Daoy (cell line): ENCODE results near the gene NHSL1. TPM values are rescaled to one million over a fixed set of nuclear protein-coding genes. Genes with fewer than 3 reads are reported as not detected.

Source experiments
- DNase-seq: peaks from one replicate; pipeline ENCODE4 v3.0.0-alpha.2; 2015; ENCODE audit warnings: low read depth
- total RNA-seq: library from RNA; depleted of rRNA; stranded (reverse); fragments of >200 nt; shearing (Covaris generic); gene quantifications from 2 replicates; pipeline ENCODE4 v1.2.3, GENCODE V29; 2014

The NHSL1 gene
- total RNA-seq, 1 experiment from 2014 or later, result 4.2 TPM

DNA sequence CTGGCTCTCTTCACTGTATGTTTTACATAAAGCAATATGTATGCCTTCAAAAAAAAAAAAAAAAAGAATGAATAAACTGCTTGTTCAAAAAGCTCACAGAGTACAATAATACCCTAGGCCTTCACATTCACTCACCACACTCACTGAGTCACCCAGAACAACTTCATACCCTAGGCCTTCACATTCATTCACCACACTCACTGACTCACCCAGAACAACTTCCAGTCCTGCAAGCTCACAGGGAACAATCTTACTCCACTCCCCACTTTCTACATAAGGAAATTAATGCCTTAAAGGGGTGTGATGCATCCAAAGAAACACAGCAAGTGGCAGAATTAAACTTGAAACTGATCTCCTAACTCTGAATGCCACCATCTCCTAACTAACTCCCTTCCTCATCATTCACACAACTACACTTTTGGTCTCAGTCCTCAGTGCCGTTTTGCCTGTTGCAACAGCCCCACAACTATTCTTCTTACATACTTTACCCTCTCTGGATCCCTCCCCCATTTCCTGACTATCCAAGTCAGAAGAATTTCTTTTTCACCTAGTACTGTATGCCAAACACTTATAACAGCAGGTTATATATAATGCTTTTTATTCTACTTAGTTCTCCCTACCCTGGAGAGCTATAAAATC lies 34.2 kb downstream of the NHSL1 start:
- peak; percentile 91 for DNase-seq

DNA sequence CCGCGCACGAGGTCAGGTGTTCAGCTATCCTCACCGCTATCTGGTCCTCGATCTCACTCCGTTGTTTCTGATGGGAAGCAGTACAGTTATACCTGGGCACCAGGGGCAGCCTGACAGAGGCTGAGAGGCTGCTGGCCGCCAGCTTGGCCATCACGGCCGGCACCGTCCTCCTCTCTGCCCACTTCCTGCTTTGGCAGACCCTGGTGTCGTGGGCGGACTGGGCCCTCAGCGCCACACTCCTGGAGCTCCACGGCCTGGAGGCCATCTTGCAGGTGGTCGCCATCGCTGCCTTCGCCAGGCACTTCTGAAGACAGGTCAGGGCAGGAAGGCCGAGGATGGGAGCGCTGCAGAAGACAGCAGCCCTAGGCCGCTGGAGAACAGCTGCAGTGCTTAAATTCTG lies 35.2 kb downstream of the NHSL1 start:
- no peak for DNase-seq

DNA sequence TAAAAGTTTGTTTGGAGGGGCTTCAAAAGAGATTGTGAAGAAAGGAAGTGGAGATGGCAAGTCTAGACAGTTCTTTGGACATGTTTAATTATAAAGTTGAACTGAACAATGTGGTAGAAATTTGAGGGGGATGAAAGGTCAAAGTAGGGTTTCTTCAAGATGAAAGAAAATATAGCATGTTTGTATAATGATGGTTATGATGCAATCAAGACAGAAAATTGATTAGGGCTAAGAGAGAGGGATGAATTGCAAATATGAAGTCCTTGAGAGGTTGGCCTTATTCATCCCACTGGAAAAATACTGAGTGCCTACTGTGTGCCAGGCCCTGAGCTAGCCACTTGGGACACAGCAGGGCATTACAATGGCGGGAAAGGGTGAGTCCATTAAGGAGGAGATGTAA lies 37.6 kb downstream of the NHSL1 start:
- DNase-seq, result no peak

DNA sequence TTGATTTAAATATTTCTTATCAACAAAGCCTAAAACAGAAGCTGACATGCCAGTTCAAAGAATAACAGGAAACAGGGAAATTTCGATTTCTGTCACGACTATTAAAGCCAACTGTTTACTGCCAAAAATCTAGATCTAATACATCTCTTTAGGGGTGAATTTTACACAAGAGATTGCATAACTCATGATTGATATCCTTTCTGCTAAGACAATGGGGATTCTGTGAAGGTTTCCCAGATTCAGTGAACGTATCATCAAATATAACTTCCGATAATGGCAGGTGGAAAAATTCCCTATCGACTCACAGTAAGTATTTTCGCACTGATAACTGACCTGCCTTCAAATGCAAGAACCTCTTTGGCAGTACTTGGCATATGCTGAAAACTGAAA lies 42.9 kb downstream of the NHSL1 start:
- DNase-seq, result no peak

DNA sequence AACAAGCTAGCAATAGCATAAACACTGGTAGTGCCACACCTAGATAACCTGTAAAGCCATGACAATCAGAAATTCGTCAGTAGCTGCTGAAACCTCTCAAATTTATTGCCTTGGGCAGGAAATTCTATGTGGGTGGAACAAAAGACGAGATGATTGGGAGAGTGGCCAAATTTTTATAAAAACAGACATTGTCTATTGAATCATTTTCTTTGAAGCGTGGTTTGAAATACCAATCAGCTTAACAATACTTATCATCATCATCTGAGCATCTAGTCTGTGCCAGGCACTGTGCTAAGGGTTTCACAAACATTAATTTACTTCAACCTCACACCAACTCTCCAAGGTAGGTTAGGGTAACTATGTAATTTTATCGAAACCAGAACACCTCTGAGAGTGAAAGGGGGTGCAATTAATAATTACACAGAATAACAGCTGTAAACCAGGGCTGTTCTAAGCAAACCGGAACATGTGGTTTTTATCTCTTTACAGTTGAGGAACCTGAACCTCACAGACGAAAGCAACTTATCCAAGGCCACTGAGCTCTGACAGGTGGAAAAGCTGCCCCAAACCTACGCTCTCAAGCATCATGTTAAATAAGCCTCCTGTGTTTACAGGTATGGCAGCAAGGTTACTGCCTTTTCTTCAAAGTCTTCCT lies 43.4 kb downstream of the NHSL1 start:
- no peak for DNase-seq

DNA sequence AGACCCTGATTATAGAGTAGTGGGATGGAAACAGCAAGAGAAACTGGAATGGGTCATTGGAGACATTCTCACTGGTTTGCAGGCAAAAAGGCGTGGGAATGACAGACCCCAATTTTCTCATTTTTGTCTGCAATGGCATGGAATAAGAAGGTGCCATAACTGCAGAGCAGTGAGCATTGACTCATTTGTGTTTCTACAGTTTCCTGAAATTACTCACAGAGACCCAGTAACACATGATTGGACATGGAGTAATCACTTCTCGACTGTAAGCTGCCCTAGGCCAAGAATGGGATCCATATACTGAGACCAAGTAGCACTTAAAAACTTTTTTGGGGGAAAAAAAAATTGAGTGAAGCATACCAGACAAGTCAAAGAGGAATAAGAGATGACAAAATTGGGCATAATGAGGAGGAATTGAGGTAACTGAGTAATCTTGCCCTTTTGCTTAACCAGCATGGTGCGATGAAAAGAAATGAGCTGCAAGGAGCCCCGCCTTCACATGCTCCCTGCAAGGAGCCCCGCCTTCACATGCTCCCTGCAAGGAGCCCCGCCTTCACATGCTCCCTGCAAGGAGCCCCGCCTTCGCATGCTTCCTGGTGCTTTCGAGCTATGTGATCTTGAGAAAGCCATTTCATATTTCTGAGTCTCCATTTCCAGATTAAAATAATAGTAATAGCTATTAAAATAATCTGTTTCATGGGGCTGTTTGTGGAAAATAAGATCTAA lies 44.1 kb downstream of the NHSL1 start:
- DNase-seq, result no peak

DNA sequence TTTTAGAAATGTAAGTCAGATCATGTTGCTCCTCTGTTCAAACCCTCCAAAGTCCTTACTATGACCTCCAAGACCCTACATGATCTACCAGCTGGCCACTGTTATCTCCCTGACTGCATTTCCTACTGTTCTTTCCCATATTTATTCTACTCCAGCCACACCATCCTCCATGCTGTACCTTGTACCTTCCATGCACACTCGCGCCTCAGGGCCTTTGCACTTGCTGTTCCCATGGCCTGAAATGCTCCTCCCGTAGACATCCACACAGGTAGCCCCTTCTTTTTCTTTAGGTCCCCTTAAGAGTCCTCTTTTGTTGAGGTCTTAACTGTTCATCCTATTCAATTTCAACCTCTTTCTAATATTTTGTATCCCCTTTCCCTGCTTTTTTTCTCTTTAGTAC lies 48.3 kb downstream of the NHSL1 start:
- DNase-seq, result no peak

DNA sequence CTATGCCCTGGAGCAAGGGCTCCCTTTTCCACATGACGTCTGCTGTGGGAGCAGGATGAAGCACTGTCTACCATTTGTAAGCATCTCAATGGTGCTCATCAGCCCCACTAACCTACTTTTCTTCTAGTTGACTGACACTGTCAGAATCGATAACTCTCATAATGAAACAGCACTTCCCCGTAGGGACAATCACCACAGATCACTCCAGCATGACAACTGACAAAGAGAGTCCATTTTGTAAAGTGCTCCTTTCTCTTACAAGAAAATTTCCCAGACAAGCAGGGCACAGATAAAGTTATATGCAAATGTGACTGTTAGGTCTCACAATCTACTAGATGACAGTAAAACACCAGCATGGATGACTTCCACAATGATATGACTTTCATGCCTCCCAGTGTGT lies 48.8 kb downstream of the NHSL1 start:
- no peak for DNase-seq

DNA sequence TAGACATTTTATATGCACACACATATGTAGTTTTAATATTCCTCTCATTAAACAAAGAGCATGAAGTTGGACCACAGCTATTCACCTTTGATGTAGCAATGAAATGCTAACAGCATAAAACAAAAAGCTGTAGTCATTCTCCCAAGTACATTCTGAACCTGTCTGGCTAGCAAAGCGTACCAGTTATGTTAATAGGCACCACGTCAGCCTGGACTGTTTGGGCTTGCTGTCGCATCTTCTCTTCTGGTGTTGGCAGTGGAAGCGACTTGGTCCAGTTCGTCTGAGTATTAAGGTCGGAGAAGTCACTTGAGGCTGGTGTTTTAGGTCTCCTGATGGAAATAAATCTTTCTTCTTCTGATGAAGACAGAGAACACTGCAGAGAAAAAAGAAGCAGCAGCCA lies 52.5 kb downstream of the NHSL1 start:
- no peak for DNase-seq

DNA sequence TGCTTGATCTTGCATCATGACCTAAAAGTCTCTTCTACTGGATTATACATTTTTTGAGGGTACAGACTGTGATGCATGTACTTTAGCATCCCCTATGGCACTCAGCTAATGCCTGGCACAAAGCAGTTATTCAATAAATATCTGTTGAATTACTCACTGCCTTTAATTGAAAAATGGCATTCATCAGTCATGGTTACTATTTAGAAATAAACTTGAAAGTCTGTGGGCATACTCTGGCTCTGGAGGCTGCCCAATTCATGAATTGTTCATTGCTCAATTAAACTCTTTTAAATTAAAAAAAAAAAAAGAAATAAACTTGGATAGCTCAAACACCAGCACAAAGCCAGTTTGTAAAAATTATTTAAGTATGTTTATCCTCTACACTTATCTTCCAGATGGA lies 55.3 kb downstream of the NHSL1 start:
- DNase-seq, result no peak

DNA sequence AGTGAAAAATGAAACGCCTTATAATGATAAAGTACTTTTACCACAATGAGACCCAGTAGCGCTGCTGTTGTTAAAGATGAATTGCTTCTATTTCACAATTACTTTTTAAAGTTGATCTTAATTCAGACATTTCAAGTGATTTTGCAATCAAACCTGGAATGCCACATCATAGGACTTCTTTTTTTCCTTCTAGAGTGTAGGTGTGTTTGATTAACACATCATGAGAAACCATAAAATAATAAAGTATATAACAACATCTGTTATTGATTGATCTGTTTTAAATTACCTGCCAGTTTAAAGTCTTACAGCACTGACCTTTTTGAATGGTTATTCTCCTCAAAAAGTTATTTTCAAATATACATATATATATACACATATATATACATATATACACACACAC lies 56.6 kb downstream of the NHSL1 start:
- no peak for DNase-seq

DNA sequence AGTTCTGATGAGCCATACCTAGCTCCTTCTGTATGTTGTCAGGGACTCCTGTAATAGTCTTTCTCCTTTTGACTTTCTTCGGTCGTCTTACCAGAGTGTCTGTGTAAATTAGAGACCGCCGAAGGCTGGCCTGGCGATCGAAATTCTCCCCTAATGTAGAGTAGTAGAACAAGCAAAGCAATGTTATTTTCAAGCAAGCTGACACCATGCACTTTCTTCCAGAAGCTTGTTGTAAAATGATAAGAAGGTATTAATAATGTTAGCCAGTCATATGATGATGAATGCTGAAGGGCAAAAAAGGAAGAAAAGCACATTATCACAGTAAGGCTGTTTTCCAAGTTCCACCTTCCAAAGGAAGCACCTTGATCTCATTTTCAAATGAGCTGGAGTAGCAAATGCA lies 57.3 kb downstream of the NHSL1 start:
- DNase-seq, result no peak

DNA sequence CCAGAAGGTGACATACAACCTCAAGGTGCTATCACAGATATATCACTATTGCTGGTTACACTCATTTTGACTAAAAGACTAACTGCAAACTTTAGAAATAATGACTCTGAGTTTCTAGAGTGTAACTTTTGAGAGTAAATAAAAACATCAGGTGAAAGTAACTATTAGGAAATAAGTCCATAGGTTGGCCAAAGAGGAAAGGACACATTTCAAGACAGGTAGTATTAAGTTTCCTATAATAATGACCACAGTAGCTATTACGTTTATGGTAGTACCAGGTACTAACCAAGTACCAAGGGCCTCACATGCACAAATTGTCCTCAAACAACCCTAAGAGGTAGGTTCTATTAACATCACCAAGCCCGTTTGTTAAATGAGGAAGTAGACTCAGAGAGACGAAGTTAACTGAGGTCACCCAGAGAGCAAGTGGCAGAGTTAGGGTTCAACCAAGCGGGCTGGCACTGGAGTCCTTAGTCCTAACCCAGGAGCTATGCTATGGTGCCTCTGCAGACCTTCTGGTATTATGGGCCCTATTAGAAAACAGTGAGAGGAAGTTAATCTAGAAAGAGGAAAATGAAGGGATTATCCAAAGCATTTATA lies 58.4 kb downstream of the NHSL1 start:
- no peak for DNase-seq

DNA sequence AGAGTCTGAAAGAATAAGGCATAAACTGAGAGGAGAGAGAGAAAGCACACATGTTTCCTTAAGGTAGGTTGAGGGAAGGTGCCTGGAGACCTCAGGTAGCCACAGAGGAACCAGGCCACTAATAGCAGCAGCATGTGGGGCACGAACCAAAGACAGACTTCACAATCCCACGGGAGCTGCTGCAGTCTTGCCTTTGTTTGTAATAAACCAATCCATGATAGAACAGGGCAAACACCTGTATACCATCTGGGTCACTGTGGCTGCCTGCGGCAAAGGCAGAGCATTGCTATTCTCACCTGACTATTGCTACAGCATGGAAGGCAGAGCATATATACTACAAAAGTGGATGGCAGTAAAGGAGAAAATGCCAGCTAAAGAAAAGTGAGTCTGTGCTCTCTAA lies 59.0 kb downstream of the NHSL1 start:
- no peak for DNase-seq

DNA sequence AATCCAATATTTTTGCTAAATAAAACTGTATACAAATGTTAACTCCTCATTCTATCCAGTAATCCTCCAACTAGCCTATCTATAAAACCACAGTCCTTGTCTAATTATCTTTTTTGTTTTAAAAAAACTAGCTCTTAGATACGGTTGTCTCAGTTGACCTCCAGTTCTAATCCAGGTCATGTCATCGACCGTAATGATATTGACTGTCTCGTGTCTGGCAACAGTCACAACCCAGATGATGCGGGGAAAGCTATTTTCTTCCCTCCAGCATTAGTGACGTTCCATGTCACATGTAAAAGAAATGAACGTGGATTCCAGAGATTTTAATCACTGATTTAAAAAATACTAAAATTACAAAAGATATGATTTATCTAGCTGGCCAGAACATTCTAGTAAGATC lies 59.7 kb downstream of the NHSL1 start:
- DNase-seq, result no peak

DNA sequence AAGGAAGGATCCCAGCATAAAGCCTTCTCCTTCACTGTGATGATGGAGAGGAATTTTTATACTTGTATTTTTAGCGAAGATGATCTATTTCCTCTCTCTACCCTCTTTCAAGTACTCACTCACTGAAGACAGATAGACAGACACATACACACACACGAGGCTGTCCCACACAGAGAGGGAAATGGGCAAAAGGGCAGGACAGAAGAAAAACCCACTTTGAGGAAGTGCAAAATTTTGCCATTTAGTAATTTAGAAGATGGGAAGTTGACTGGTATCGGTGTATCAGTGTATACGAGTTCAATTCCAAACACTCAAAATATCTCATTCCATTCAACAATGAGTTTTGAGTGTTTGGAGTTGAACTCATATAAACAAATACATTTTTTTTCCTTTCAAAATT lies 64.4 kb downstream of the NHSL1 start:
- no peak for DNase-seq

DNA sequence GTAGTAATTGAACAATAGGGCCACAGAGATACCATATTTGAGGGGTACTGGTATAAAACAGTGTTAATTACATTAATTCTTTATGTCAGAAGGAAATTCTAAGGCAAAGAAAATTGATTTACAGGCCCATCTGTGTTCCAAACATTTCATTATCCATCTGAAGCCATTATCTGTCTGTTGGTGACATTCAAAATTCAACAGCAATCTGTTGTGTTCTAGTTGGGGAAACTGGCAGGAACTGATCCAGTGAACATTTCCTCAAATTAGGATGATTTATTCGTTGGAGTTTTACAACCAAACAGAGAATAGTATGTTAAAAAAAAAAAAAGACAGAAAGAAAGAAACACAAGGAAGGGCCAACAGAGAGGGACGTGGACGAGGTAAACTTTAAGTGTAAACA lies 65.2 kb downstream of the NHSL1 start:
- no peak for DNase-seq

DNA sequence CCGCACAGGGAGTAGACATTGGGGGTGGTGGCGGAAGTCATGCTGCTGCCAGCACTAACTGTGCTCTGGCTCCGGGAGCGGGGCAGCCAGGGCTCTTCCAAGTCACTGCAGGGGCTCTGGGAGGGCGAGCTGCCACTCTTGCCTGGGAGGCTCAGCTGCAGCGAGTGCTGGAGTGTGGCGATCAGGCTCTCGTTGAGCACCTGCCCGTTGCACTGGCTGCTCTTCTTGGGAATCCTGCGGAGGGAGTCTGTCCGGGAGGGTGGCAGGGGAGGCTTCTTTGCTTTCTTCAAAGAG lies 67.3 kb downstream of the NHSL1 start:
- DNase-seq, result no peak

DNA sequence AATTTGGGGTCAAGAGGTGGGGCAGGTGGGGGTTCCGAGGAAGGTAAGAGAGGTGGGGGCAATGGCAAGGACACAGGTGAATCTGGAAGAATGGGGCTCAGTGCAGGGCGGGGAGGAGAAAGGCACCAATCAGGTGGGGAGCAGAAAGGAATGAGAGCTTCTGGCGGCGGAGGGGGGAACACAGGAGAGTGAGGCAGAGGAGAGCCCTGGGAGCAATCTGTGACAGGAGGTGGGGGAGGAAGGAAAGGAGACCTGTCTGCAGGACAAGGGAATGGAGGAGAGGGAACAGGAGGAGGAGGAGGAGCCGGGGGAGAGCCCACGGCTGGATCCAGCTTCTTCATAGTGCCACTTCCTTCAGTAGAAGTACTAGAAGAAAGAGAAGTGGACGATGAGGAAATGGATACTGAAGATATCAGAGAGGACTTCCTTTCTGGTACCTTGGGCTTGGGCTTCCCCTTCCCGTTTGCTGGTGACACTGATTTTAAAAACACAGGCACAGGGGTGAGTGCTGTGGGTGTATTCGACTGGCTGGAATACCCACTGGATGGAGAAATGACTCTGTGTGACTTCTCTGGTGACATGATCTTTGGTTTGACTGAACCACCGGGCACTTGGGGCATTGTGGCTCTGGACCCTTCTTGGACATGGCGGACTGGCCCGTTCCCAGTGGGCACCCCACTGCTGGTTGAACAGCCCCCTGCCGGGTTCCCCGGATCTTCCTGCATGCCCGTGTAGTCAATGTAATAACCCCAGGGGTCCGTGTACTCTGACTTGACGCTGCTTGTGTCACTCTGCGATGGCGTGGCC lies 67.8 kb downstream of the NHSL1 start:
- no peak for DNase-seq

DNA sequence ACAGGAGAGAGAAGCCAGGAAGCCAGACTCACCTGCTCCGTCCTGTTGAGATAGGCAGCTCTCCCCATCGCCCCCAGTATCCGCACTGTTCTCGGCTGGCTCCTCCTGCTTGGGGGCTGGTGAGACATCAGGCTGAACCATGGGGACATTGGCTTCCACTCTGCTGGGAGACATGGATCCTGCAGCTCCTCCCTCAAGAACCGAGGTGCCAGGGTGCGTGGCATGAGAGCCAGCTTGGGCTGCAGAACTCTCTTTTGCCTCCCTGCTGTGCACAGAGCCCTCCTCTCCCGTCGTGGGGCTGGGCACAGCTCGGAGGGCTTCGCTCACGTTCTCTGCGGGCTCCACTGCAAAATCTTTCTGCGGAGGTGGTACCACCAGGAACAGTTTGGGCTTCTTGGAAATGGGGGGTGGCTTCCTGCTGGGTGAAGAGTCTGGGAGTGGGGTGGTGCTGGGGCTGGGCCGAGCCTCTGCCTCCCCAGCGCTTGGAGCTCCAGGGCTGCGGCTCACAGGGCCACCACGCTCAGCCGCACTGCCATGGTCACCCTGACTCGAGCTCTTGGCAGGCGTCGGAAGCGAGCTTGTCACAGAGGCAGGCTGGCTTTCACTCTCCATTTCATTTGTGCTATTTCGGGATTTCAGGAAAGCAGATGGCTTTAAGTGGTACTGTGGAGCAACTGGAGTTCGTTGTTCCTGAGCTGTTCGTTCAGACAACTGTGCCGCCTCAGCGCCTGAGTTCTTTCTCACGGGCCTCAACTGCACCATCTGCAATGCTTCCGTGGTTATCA lies 68.7 kb downstream of the NHSL1 start:
- DNase-seq, result no peak

DNA sequence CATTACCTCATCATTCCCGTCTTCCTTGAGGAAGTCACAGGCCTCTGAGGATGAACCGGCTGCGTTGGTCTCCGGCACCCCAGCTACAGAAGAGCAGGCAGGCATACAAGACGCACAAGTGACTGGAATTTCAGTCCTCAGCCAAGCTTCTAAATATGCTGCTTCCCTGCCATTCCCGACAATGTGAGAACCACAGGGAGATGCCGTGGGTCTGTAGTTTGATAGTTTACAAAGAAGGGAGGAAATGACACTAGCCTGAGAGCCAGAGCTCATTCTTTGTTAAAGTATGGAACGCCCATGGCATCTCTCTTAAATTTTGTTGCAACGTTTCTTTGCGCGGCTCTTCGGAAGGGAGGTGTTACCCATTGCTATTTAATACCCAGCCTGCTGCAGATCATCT lies 69.5 kb downstream of the NHSL1 start:
- DNase-seq, result no peak
